GM12878 (cell line): ENCODE data around the gene DNMBP. TPM values are rescaled to one million over a fixed set of nuclear protein-coding genes. Genes with fewer than 3 reads are reported as not detected.
A peak's percentile ranks its signal among the peaks of the same experiment; 100 is the strongest.

Experiments used
- ATAC-seq: fragments of 200-7000 bp; cut with Tn5 transposase; 3 replicates; pipeline ENCODE4 v1.9.1; 2020; ENCODE audit warnings: mild to moderate bottlenecking, moderate library complexity
- BruUV-seq: library from RNA; stranded (reverse); fragments of 400-500 nt; replicated peaks from 2 replicates; lab custom pipeline; 2021; lab: Mats Ljungman, UMichigan
- CTCF ChIA-PET: fragments of 300-600 bp; sonication (Branson Sonifier 250); formaldehyde crosslinking; extraction: SDS; loops from one replicate; lab custom pipeline; 2021; ENCODE audit warnings: inconsistent platforms; lab: Yijun Ruan, JAX
- POLR2A ChIA-PET: fragments of 350-600 bp; formaldehyde crosslinking; extraction: SDS; loops from one replicate; lab custom pipeline; 2021; ENCODE audit warnings: inconsistent platforms; lab: Charles Lee
- RAD21 ChIA-PET: fragments of 300-600 bp; sonication (Branson Sonifier 250); formaldehyde crosslinking; loops from one replicate; lab custom pipeline; 2023; ENCODE audit warnings: antibody characterized with exemption; ENCODE audit not compliant: unreplicated experiment; lab: Charles Lee
- SMC1A ChIA-PET: fragments of 300-600 bp; sonication (Branson Sonifier 250); formaldehyde crosslinking; loops from one replicate; lab custom pipeline; 2023; ENCODE audit not compliant: unreplicated experiment, uncharacterized antibody; lab: Charles Lee
- DNase-seq: peaks from one replicate; pipeline ENCODE4 v3.0.0-alpha.2; 2011; ENCODE audit warnings: low read depth, low spot score
- FAIRE-seq: peaks from 3 replicates; lab custom pipeline; 2011; peaks lifted over from hg19 to GRCh38; lab: Jason Lieb, UNC
- H2AFZ ChIP-seq: 2 replicates; pipeline ENCODE4 v1.6.0; 2011; ENCODE audit warnings: low read depth, low read length, control low read depth; ENCODE audit not compliant: control insufficient read depth
- H3K27ac ChIP-seq: 2 replicates; pipeline ENCODE4 v1.5.1; 2011; ENCODE audit warnings: control low read depth; ENCODE audit not compliant: control insufficient read depth, insufficient read depth
- H3K27me3 ChIP-seq, 2 experiments: replicated peaks in 1 of 2; 2 replicates each; pipeline versions ENCODE4 v1.6.0 to v1.6.1; 2011; ENCODE audit warnings: low read length in 1 of 2; ENCODE audit not compliant: control insufficient read depth in 2 of 2, insufficient read depth in 2 of 2
- H3K36me3 ChIP-seq, 2 experiments: 2 replicates each; pipeline ENCODE4 v1.5.1; 2011; ENCODE audit warnings: low read length in 1 of 2; ENCODE audit not compliant: control insufficient read depth in 2 of 2, insufficient read depth in 2 of 2
- H3K4me1 ChIP-seq: 2 replicates; pipeline ENCODE4 v1.6.1; 2011; ENCODE audit warnings: mild to moderate bottlenecking, low read length, moderate library complexity, mixed read lengths; ENCODE audit not compliant: control insufficient read depth, insufficient read depth
- H3K4me2 ChIP-seq: 2 replicates; pipeline ENCODE4 v1.6.0; 2011; ENCODE audit warnings: control low read depth; ENCODE audit not compliant: control insufficient read depth, insufficient read depth
- H3K4me3 ChIP-seq: fragments of 200-600 bp; sonication (generic); 2 replicates; pipeline ENCODE4 v1.5.1; 2016
- H3K79me2 ChIP-seq: 2 replicates; pipeline ENCODE4 v1.6.0; 2011; ENCODE audit warnings: low read length; ENCODE audit not compliant: control insufficient read depth, insufficient read depth
- H3K9ac ChIP-seq: 2 replicates; pipeline ENCODE4 v1.8.0; 2011; ENCODE audit warnings: low read length, control low read depth, mixed read lengths; ENCODE audit not compliant: control insufficient read depth, insufficient read depth
- H3K9me3 ChIP-seq: replicated peaks from 3 replicates; pipeline ENCODE4 v1.5.1; 2011; ENCODE audit warnings: mild to moderate bottlenecking, low read length; ENCODE audit not compliant: control insufficient read depth, insufficient read depth
- H4K20me1 ChIP-seq: 2 replicates; pipeline ENCODE4 v1.6.0; 2011; ENCODE audit not compliant: control insufficient read depth, insufficient read depth
- NRF1 ChIP-seq: conservative IDR thresholded peaks from 2 replicates; pipeline ENCODE4 v1.6.1; 2011; ENCODE audit warnings: mild to moderate bottlenecking, low read depth, low read length, improper control_type of control experiment
- POLR2A ChIP-seq: IDR thresholded peaks from 2 replicates; pipeline ENCODE4 v1.6.1; 2011; ENCODE audit warnings: low read depth, mild to moderate bottlenecking, low read length
- SPI1 ChIP-seq: IDR thresholded peaks from 2 replicates; pipeline ENCODE4 v1.6.1; 2011; ENCODE audit warnings: low read depth, mild to moderate bottlenecking, low read length, moderate library complexity, borderline replicate concordance; ENCODE audit not compliant: insufficient read depth
- TARDBP ChIP-seq: IDR thresholded peaks from 2 replicates; pipeline ENCODE4 v1.6.1; 2016; ENCODE audit warnings: borderline replicate concordance
- WGBS: methylation state at CpG from one replicate; pipeline ENCODE4 v1.1.6; 2016; ENCODE audit warnings: low lambda C conversion rate; ENCODE audit not compliant: insufficient replicate concordance, insufficient coverage; ENCODE audit errors: missing lambda C conversion rate; 5-methylcytosine and 5-hydroxymethylcytosine counted together
- in situ Hi-C: fragments of 300-500 bp; cut with MboI; formaldehyde crosslinking; loops from 9 replicates; pipeline ENCODE4 v1.14.3; 2018; ENCODE audit warnings: mixed read lengths
- intact Hi-C: fragments of 100-400 bp; cut with micrococcal nuclease; formaldehyde crosslinking; loops from one replicate; pipeline ENCODE4 v1.14.2; 2022; ENCODE audit not compliant: unreplicated experiment
- polyA plus RNA-seq, 11 experiments: library from polyadenylated mRNA; depleted of rRNA in 4 of 11; unstranded in 6 of 11; stranded (reverse) in 5 of 11; fragments of >200 nt; fragmentation: Nextera tagmentation in 4 of 11; fragmentation: Illumina TruSeq in 1 of 11; extraction: Ambion mirVana in 4 of 11; extraction: Trizol in 1 of 11; gene quantifications; 1 replicate in 1 of 11; 2 replicates in 10 of 11; pipeline versions ENCODE4 v1.2.1 to v1.2.3, GENCODE V29; 2011 to 2016; ENCODE audit warnings: inconsistent platforms in 2 of 11, missing spikeins in 2 of 11, low read depth in 1 of 11
- total RNA-seq, 4 experiments: library from RNA; depleted of rRNA in 3 of 4; stranded (reverse); fragments of >200 nt in 3 of 4; fragmentation: Illumina TruSeq in 1 of 4; extraction: Trizol in 1 of 4; gene quantifications; 2 replicates each; pipeline versions ENCODE4 v1.2.1 to v1.2.3, GENCODE V29; 2013 to 2021

The DNMBP gene
- total and polyA plus RNA-seq, 10 of the 15 experiments (the other 5 are each of a cell fraction or from before 2014, with no cell fraction given) = 7.1 to 45.0 (median 22.0) TPM

DNA sequence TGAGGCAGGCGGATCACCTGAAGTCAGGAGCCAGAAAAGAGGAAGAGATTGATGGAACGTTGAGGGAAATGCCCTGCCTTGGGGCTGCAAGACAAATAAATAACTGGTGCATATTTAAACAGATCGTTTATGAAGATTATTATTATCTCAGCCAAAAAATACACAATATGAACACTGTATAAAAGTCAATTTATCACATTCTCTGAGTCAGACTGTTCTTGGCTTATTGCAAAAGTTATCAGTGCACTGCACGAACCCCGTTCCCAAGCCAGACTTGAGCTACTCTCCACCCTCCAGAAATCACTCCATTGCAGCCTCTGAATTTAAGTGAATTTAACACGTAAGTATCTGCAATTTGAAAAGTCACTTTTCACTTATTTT is 1.6 kb downstream of the DNMBP start:
- FAIRE-seq (no peak), DNase-seq (no peak)
- SMC1A ChIA-PET = interaction anchor here (0.9 to 26.2 kb wide), 18 partner anchors 9 to 577 kb away, joined by 3 to 531 read pairs (median 5); partner anchors contain the start of gene GOT1
- Histone ChIP-seq H4K20me1 (no peaks in the 10 kb centered on the region), H3K9me3 (no peaks in the 10 kb centered on the region), H3K36me3 (0 out of 4 replicates have a peak, but pooled peaks cover 0 to 2% of the 10 kb centered on the region in 2 experiments), H3K4me3 (peak overlapping the region; percentile 97), H3K79me2 (peaks cover 66% of the 10 kb centered on the region)
- CTCF ChIA-PET = interaction anchor here (0.5 to 16.1 kb wide), 14 partner anchors 10 to 260 kb away, joined by 3 to 318 read pairs (median 5); no protein-coding TSS in a partner anchor
- RAD21 ChIA-PET = interaction anchor here (0.6 to 11.0 kb wide), 15 partner anchors 11 to 527 kb away, joined by 3 to 255 read pairs (median 4); partner anchors contain the start of gene HIF1AN
- TF ChIP-seq NRF1 = no peak
- peak; percentile 56 for TF ChIP-seq SPI1
- TF ChIP-seq, all 136 proteins: peak for 1
- Histone ChIP-seq H2AFZ (no peak overlapping the region), H3K4me2 (peak overlapping the region; percentile 92), H3K9ac (peak overlapping the region; percentile 93), H3K4me1 (peaks cover 9% of the 10 kb centered on the region), H3K27ac (peak overlapping the region; percentile 67), H3K27me3 (no peaks in the 10 kb centered on the region)
- BruUV-seq = no TSS peak
- 48% methylated on average over 6 of the region's 6 CpGs for WGBS
- POLR2A ChIA-PET = interaction anchor here (0.8 to 10.9 kb wide), 8 partner anchors 12 to 155 kb away, joined by 3 to 124 read pairs (median 5); no protein-coding TSS in a partner anchor
- ATAC-seq = no peak
- in situ Hi-C loops (no loop called here), intact Hi-C loops (no loop called here)

DNA sequence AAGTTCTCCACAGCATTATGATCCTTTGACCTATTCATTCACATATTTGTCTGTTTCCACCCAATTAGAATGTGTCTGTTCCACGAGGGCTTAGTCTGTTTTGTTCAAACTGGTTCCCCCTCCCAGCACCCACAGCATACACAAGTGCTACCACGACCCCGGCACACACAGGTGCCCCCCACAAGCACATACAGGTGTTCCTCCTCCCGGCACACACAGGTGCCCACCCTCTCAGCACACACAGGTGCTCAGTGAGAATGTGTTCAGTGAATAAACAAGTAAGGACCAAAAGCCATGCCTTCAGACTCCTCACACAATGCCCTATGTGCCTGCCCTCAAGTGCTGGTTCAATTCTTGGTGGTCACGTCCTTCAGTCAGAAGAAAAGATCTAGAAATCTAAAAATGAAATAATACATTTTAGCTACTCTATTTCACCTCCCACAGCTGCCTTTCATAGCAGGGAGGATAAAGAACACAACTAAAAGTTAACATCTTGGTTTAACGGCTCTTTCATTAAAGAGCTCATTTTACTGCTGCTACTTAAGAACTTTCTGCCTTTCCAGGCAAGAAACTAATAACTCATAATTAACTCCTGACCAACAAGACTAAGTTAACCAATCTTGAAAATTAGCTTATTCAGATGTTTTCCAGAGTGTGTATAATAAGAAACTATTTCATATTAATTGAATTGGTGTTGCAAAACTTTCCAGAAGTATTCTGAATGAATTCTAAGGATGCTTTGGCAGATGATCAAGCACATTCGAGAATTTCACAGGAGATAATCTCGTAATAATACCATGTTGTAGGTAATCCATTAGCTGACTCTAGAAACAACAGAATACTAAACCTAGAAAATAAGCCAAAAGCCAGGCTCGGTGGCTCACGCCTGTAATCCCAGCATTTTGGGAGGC is 2.3 kb downstream of the DNMBP start:
- Histone ChIP-seq H3K4me1 (peaks cover 8% of the 10 kb centered on the region; the same call in 1 of the 2 replicates), H4K20me1 (no peaks in the 10 kb centered on the region), H3K4me3 (peak overlapping the region; percentile 97), H3K27me3 (no peaks in the 10 kb centered on the region), H2AFZ (no peak overlapping the region), H3K36me3 (0 out of 4 replicates have a peak, but pooled peaks cover 0 to 3% of the 10 kb centered on the region in 2 experiments), H3K79me2 (peaks cover 73% of the 10 kb centered on the region)
- in situ Hi-C loops = no loop called here
- no peak for DNase-seq
- RAD21 ChIA-PET = interaction anchor here (0.9 to 11.0 kb wide), 11 partner anchors 11 to 528 kb away, joined by 3 to 255 read pairs (median 5); partner anchors contain the start of gene HIF1AN
- intact Hi-C loops = loop anchor here (2.0 kb wide), 1 partner anchor 39 kb away; no protein-coding TSS in a partner anchor
- 55% methylated on average over 10 of the region's 10 CpGs for WGBS
- CTCF ChIA-PET = interaction anchor here (0.7 to 16.1 kb wide), 12 partner anchors 11 to 219 kb away, joined by 3 to 318 read pairs (median 8); no protein-coding TSS in a partner anchor
- no peak for TF ChIP-seq TARDBP
- peak; percentile 49 for TF ChIP-seq POLR2A
- TF ChIP-seq, all 136 proteins: peak for 1
- POLR2A ChIA-PET = interaction anchor here (0.6 to 10.9 kb wide), 8 partner anchors 11 to 528 kb away, joined by 3 to 124 read pairs (median 5); partner anchors contain the start of gene HIF1AN
- peak overlapping the region; percentile 92 for H3K4me2 ChIP-seq
- peak; percentile 9 for ATAC-seq
- no peaks in the 10 kb centered on the region for H3K9me3 ChIP-seq
- BruUV-seq = no TSS peak
- SMC1A ChIA-PET = interaction anchor here (0.9 to 26.2 kb wide), 19 partner anchors 8 to 577 kb away, joined by 3 to 531 read pairs (median 4); partner anchors contain the start of gene GOT1
- H3K9ac ChIP-seq = peak overlapping the region; percentile 93
- H3K27ac ChIP-seq = peak overlapping the region; percentile 67
- FAIRE-seq = no peak
